Skeletal muscle tissue (tissue), 4 donors: ENCODE results near the gene ASPHD2. TPM values are rescaled to one million over a fixed set of nuclear protein-coding genes. Genes with fewer than 3 reads are reported as not detected.

Experiments used
- H3K27ac ChIP-seq: one replicate; pipeline ENCODE4 v1.7.0; 2013; ENCODE audit warnings: mild to moderate bottlenecking, low read depth, low read length, inconsistent platforms
- H3K27me3 ChIP-seq, 3 donors: one replicate each; pipeline ENCODE4 v1.7.0; 2013; ENCODE audit warnings: low read length in 3 of 3; ENCODE audit not compliant: control insufficient read depth in 3 of 3, insufficient read depth in 3 of 3
- H3K36me3 ChIP-seq, 3 donors: one replicate each; pipeline ENCODE4 v1.7.0; 2013; ENCODE audit warnings: low read length in 3 of 3; ENCODE audit not compliant: control insufficient read depth in 3 of 3, insufficient read depth in 3 of 3
- H3K4me1 ChIP-seq, 3 donors: one replicate each; pipeline ENCODE4 v1.7.0; 2013; ENCODE audit warnings: low read length in 3 of 3, mild to moderate bottlenecking in 3 of 3; ENCODE audit not compliant: control insufficient read depth in 3 of 3, insufficient read depth in 3 of 3
- H3K4me3 ChIP-seq, 3 donors: one replicate each; pipeline ENCODE4 v1.7.0; 2013; ENCODE audit warnings: low read length in 3 of 3
- H3K9ac ChIP-seq, 3 donors: one replicate each; pipeline ENCODE4 v1.7.0; 2013; ENCODE audit warnings: low read length in 3 of 3, mild to moderate bottlenecking in 3 of 3, moderate library complexity in 2 of 3, low read depth in 1 of 3
- H3K9me3 ChIP-seq, 3 donors: one replicate each; pipeline ENCODE4 v1.7.0; 2013; ENCODE audit warnings: low read length in 3 of 3; ENCODE audit not compliant: control insufficient read depth in 3 of 3
- total RNA-seq: library from RNA; depleted of rRNA; stranded (reverse); fragments of >200 nt; gene quantifications from one replicate; pipeline ENCODE4 v1.2.3, GENCODE V29; 2014
- donor health status: Osteomylitis.

Gene ASPHD2
- total RNA-seq, 1 donor from 2014 or later, result 1.0 TPM

DNA sequence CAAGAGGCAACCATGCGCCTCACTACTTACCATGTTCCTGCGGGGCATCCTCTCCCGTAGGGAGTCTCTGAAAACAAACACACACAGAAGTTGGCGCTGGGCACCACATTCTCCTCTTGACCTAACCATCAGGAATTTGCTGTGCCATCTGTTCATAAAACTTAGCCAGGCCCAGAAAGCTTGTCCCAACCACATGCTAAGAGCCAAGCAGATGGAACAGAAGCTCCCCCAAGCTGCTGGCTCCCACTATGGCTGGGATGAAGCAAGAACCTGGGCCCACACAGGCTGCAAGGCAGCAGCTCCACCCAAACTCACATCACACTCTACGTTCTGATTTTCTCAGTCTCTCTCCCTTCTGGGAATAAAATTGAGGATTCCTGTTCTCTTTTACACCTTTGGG, 37.1 kb downstream of the ASPHD2 start:
- Histone ChIP-seq H3K9me3 (no peaks in the 10 kb centered on the region), H3K4me3 (no peak overlapping the region), H3K4me1 (peaks cover 0 to 12% (median 6%) of the 10 kb centered on the region in 3 donors), H3K27ac (peak overlapping the region; percentile 29), H3K36me3 (peaks cover 70 to 79% (median 74%) of the 10 kb centered on the region in 3 donors), H3K27me3 (no peaks in the 10 kb centered on the region), H3K9ac (peak overlapping the region in 1 of 3 donors; percentile 16)

DNA sequence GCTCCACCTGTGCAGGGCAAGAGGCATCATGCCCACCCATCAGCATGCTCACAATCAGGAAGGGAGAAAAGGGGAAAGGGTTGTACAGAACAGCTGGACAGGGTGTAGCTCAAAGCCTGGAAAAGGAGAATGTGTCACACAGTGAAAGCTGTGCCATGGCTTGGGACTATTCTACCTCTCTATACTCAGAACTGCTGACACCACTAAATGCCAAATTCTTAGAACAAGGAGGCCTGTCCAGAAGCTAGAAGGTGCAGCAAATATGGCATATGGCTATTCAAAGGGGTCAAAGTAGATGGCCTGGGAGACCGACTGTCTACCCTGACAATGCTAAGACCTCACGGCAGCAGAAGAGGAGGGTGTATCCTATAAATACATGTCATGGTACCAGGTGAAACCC, 41.7 kb downstream of the ASPHD2 start:
- Histone ChIP-seq H3K4me3 (no peak overlapping the region), H3K27ac (peak overlapping the region; percentile 87), H3K36me3 (peaks cover 54 to 69% (median 63%) of the 10 kb centered on the region in 3 donors), H3K27me3 (no peaks in the 10 kb centered on the region), H3K9ac (no peak overlapping the region), H3K9me3 (no peaks in the 10 kb centered on the region), H3K4me1 (peaks cover 4 to 17% (median 7%) of the 10 kb centered on the region in 3 donors)

DNA sequence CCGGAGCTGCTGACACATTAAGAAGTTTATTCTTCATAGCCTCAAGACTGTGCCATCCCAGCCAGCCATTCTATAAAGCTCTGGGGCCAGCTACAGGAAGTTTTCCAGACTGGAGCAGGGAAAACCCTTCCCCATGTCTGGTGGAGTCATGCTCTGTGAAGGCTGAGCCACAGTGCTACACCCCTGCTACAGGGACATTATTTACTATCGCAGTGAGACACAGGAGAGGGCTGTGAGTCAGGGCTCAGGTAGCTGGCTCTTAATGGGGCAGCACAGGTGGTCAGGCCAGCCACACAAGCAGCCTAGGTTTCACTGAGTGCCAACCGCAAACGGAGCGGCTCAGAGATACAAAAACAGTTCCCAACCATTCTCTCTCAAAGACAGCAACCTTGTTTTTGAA, 42.5 kb downstream of the ASPHD2 start:
- H3K27ac ChIP-seq, result peak overlapping the region; percentile 87
- no peaks in the 10 kb centered on the region for H3K9me3 ChIP-seq
- H3K4me1 ChIP-seq, result peaks cover 4 to 17% (median 6%) of the 10 kb centered on the region in 3 donors
- H3K36me3 ChIP-seq, result peaks cover 48 to 67% (median 63%) of the 10 kb centered on the region in 3 donors
- H3K4me3 ChIP-seq, result no peak overlapping the region
- no peaks in the 10 kb centered on the region for H3K27me3 ChIP-seq
- no peak overlapping the region for H3K9ac ChIP-seq

DNA sequence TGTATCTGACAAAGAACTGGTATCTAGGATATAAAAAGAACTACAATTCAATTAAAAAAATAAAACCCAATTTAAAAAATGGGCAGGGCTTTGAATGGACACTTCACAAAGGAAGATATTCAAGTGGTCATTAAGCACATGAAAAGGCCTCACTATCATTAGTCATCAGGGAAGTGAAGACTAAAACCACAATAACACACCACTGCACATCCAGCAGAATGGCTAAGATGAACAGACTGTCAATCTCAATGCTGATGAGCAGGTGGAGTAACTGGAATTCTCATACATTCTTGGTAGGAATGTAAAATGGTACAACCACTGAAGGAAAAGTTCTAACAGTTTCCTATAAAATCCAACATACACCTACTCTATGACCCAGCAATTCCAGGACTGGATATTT, 45.6 kb downstream of the ASPHD2 start:
- H3K9me3 ChIP-seq, result no peaks in the 10 kb centered on the region
- no peaks in the 10 kb centered on the region for H3K27me3 ChIP-seq
- H3K36me3 ChIP-seq, result peaks cover 36 to 66% (median 59%) of the 10 kb centered on the region in 3 donors
- no peak overlapping the region for H3K4me3 ChIP-seq
- H3K4me1 ChIP-seq, result peaks cover 7 to 24% (median 12%) of the 10 kb centered on the region in 3 donors
- no peak overlapping the region for H3K9ac ChIP-seq
- no peak overlapping the region for H3K27ac ChIP-seq

DNA sequence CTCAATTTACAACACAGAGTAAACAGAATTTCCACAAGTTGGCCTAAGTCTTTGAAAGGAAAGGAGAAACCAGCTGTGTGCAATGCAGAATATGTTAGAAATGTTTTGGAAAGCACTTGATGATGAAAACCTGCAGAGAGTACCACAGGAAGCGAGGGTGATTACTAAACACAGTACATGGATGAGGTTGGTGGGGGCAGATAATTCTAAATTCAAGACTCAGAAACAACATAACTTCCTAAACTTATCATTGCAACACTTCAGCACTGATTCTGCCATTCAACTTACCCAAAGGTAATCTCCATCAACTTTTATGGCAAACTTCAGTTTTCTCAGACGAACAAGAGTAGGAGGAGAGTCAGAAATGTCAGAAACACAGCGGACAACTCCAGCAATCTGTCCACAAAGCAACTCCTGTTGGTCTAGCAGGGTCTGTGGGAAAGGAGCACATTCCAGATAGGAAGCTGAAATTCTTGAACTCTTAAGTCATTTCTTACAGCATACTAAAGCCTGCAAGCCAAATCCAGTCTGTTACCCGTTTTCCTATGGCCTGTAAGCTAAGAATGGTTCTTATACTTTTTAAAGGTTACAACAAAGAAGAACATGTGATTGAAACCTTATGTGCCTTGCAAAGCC, 47.8 kb downstream of the ASPHD2 start:
- no peaks in the 10 kb centered on the region for H3K9me3 ChIP-seq
- H3K9ac ChIP-seq, result no peak overlapping the region
- H3K36me3 ChIP-seq, result peaks cover 16 to 58% (median 50%) of the 10 kb centered on the region in 3 donors
- no peak overlapping the region for H3K27ac ChIP-seq
- H3K4me3 ChIP-seq, result no peak overlapping the region
- no peaks in the 10 kb centered on the region for H3K27me3 ChIP-seq
- peaks cover 18 to 31% (median 28%) of the 10 kb centered on the region in 3 donors for H3K4me1 ChIP-seq

DNA sequence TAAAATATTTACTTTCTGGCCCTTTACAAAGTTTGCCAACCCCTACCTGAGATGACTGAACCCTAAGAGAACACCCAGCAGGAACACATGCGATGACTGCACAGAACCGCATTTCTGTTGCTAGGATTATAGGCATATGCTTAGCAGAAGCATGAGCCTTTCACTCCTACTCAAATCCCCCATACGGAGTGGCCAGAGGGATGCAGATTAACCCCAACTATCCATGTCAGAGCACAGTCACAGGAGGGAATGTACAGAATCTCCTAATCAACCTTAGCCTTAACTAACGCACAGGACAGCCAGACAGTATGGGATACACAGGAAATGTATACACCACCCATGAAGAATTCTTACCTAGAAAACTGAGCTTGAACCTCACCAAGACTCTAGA, 48.3 kb downstream of the ASPHD2 start:
- Histone ChIP-seq H3K9ac (no peak overlapping the region), H3K4me3 (no peak overlapping the region), H3K27me3 (no peaks in the 10 kb centered on the region), H3K27ac (no peak overlapping the region), H3K9me3 (no peaks in the 10 kb centered on the region), H3K4me1 (peaks cover 19 to 34% (median 33%) of the 10 kb centered on the region in 3 donors), H3K36me3 (peaks cover 11 to 53% (median 46%) of the 10 kb centered on the region in 3 donors)

DNA sequence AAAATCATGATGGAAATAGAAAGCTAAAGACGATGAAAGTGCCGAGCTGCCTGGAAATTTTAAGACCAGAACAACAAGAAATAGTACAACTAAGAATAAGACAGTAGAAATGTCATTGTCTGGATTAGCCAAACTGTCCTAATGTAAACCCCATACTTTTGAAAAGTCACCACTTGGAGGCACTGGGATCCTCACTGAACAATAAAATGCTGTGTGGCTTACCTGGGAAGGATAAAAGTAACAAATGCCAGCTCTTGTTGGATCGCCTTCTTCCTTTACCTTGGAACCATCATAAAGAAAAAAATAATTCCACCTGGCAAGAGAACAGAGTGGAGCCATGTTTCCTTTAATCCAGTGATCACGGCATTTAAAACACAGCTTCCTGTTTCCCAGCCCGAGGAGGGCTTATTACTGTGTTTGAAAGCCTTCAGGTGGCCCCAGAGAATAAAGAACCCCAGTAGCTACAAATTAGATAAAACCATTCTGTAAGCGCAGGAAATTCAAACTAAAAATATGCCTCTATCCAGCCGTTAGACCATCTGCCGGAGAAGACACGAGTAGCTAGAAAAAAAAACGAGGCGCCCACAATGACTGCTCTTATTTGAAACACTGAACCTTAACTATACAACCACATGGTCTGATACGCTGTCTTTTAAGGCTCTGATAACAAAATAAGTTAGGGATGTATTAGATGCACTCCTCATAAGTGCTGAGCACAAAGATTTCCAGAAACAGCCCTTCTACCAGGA, 50.2 kb downstream of the ASPHD2 start:
- peak overlapping the region; percentile 1 for H3K27ac ChIP-seq
- peaks cover 7 to 42% (median 40%) of the 10 kb centered on the region in 3 donors for H3K36me3 ChIP-seq
- no peak overlapping the region for H3K4me3 ChIP-seq
- H3K27me3 ChIP-seq, result no peaks in the 10 kb centered on the region
- H3K9me3 ChIP-seq, result no peaks in the 10 kb centered on the region
- peaks cover 28 to 48% (median 44%) of the 10 kb centered on the region in 3 donors for H3K4me1 ChIP-seq
- peak overlapping the region in 1 of 3 donors; percentile 25 for H3K9ac ChIP-seq

DNA sequence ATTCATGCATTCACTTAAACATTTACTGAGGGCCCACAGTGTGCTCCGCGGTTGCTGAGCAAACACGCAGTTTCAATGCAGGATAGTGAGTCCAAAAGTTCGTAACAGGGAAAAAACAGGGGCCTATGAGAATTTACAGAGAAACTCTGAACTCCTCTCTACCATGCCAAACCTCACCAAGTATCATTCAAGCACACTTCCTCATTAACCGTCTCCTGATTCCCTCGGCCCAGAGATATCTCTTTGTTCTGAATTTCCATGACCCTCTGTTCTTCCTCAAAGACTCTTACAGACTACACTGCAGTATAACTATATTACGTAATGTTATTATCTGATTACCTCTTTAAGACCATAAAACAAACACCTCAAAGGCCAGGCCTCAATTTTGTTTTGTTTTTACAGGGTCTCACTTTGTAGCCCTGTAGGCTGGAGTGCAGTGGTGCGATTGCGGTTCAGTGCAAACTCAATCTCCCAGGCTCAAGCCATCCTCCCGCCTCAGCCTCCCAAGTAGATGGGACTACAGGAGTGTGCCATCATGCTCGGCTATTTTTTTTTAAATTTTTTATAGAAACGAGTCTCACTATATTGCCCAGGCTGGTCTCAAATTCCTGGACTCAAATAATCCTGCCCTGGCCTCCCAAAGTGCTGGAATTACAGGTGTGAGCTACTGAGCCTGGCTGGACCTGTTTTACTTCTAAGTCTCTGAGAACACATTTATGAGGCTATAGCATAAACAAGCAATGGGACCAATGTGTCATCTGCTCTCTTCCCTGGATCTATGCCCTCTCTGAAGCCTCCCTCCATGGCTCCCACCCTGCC, 50.9 kb downstream of the ASPHD2 start:
- H3K9me3 ChIP-seq, result no peaks in the 10 kb centered on the region
- H3K4me3 ChIP-seq, result peak overlapping the region in 1 of 3 donors; percentile 23
- H3K27me3 ChIP-seq, result no peaks in the 10 kb centered on the region
- H3K27ac ChIP-seq, result peak overlapping the region; percentile 1
- peaks cover 36 to 56% (median 52%) of the 10 kb centered on the region in 3 donors for H3K4me1 ChIP-seq
- peaks cover 7 to 40% (median 36%) of the 10 kb centered on the region in 3 donors for H3K36me3 ChIP-seq
- H3K9ac ChIP-seq, result peak overlapping the region in 2 of 3 donors; percentile 25 to 27

DNA sequence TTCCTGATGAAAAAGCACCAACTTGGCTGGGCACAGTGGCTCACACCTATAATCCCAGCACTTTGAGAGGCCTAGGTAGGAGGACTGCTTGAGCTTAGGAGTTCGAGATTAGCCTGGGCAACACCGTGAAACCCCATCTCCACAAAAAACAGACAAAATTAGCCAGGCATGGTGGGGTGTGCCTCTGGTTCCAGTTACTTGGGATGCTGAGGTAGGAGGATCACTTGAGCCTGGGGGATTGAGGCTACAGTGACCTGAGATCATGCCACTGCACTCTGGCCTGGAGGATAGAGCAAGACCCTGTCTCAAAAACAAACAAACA, 51.5 kb downstream of the ASPHD2 start:
- H3K4me3 ChIP-seq, result peak overlapping the region in 1 of 3 donors; percentile 23
- peaks cover 7 to 38% (median 33%) of the 10 kb centered on the region in 3 donors for H3K36me3 ChIP-seq
- peaks cover 38 to 59% (median 57%) of the 10 kb centered on the region in 3 donors for H3K4me1 ChIP-seq
- H3K9me3 ChIP-seq, result no peaks in the 10 kb centered on the region
- H3K27ac ChIP-seq, result no peak overlapping the region
- no peaks in the 10 kb centered on the region for H3K27me3 ChIP-seq
- peak overlapping the region in 2 of 3 donors; percentile 2 to 27 for H3K9ac ChIP-seq
